ENCODE results near the gene PCDHA4. TPM values are rescaled to one million over a fixed set of nuclear protein-coding genes. Genes with fewer than 3 reads are reported as not detected.

The PCDHA4 gene
- total RNA-seq, result 1 to 10 TPM in 1 of 7 donors, under 1 TPM in 6; 0.13 to 1.2 (median 0.51) TPM
- polyA plus RNA-seq, result under 1 TPM in 1 of 3 donors, not detected in 2; 0.23 TPM
- long read RNA-seq, donor 1, full-length matches to known transcripts, result 1 of 1 reads
- long read RNA-seq, donor 1, partial matches to known transcripts, result 0 of 1 reads
- long read RNA-seq, donor 1, other reads (novel, unspliced or antisense), result 0 of 1 reads
- long read RNA-seq, donor 2, result 0 reads

DNA sequence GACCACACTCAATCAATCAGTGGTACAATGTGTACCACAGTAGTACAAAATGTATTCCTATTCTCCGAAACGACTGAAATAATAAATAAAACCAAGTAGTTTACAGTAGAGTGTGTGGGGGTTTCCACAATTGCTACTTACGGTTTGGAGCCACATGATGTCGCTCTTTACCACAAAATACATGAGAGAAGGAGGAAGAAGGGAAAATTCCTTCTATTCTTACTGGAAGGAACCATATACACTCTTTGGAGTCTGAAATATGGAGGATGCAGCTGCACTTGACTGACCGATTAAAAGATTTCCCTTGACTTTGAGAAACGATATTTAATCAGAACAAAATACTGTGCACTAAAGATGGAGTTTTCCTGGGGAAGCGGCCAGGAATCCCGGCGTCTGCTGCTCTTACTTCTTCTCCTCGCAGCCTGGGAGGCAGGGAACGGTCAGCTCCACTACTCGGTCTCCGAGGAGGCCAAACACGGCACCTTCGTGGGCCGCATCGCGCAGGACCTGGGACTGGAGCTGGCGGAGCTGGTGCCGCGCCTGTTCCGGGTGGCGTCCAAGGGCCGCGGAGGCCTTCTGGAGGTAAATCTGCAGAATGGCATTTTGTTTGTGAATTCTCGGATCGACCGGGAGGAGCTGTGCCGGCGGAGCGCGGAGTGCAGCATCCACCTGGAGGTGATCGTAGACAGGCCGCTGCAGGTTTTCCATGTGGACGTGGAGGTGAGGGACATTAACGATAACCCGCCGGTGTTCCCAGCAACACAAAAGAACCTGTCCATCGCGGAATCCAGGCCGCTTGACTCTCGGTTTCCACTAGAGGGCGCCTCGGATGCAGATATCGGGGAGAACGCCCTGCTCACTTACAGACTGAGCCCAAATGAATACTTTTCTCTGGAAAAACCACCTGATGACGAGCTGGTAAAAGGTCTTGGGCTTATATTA lies at the start of gene PCDHA4:
Gene PCDHA4, plus strand, starts transcription at position 235 of the 942 bp plus-strand sequence.
- Histone ChIP-seq H3K9me3 (peaks cover 0 to 95% (median 68%) of the 10 kb centered on the region in 8 donors), H3K27me3 (replicated peaks in 1 of 7) (peaks cover 0 to 50% (median 0%) of the 10 kb centered on the region in 7 donors), H3K27ac (no peak within 1 kb of the TSS), H3K4me1 (no peaks in the 10 kb centered on the region), H3K4me3 (peak within 1 kb of the TSS in 5 of 8 donors; percentile 11 to 48 (median 25)), H3K36me3 (no peaks in the 10 kb centered on the region)
- DNase-seq, result no peak
- no peak for TF ChIP-seq POLR2A (IDR thresholded peaks at IDR 0.05)
- TF ChIP-seq, protein P1, sequence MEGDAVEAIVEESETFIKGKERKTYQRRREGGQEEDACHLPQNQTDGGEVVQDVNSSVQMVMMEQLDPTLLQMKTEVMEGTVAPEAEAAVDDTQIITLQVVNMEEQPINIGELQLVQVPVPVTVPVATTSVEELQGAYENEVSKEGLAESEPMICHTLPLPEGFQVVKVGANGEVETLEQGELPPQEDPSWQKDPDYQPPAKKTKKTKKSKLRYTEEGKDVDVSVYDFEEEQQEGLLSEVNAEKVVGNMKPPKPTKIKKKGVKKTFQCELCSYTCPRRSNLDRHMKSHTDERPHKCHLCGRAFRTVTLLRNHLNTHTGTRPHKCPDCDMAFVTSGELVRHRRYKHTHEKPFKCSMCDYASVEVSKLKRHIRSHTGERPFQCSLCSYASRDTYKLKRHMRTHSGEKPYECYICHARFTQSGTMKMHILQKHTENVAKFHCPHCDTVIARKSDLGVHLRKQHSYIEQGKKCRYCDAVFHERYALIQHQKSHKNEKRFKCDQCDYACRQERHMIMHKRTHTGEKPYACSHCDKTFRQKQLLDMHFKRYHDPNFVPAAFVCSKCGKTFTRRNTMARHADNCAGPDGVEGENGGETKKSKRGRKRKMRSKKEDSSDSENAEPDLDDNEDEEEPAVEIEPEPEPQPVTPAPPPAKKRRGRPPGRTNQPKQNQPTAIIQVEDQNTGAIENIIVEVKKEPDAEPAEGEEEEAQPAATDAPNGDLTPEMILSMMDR (IDR thresholded peaks at IDR 0.05 in 8 of 11, conservative IDR thresholded peaks at IDR 0.05 in 3 of 11), result peak in 3 of 11 experiments; percentile 8 to 13 (median 10)
- intact Hi-C loops (cut with DNase I; ENCODE audit: low total_unique reads), result no loop called here
- WGBS, 5 donors, result 19 to 26% (median 23%) methylated on average over 26 to 38 of the region's 47 CpGs

DNA sequence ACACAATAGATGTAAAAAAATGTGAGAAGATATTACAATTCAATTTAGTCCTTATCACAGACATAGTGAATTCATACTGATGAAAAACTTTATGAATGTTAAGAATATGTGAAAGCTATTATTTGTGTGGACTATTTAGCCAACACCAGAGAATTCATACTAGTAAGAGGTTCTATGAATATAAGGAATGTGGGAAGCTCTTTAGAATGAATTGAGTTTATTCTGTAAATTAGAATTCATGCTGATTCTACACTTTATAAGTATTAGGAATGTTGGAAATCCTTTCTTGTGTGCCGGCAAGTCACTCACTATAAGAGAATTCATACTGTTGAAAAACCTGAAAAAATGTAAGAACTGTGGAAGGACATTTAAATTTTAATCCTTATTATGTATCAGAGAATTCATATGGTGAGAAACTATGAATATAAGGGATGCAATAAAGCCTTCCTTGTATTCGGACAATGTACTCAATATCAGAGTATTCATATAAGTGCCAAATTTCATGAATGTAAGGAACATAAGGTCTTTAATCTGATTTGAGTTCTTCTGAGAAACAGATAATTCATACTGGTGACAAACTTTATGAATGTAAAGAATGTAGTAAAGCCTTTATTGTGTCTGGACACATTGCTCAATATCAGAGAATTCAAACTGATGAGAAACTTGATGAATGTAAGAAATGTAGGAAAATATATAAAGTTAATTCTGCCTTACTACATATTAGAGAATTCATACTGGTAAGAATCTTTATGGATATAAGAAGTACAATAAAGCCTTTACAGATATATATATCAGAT lies 42.5 kb upstream of the PCDHA4 start:
- DNase-seq, result no peak
- intact Hi-C loops (cut with DNase I; ENCODE audit: low total_unique reads), result no loop called here
- Histone ChIP-seq H3K4me3 (no peak overlapping the region), H3K27ac (no peak overlapping the region), H3K27me3 (replicated peaks in 1 of 7) (no peaks in the 10 kb centered on the region), H3K36me3 (no peaks in the 10 kb centered on the region), H3K4me1 (no peaks in the 10 kb centered on the region), H3K9me3 (peaks cover 58 to 100% (median 99%) of the 10 kb centered on the region in 8 donors)
- TF ChIP-seq POLR2AphosphoS5 (IDR thresholded peaks at IDR 0.05), result no peak
- TF ChIP-seq, protein P1 (IDR thresholded peaks at IDR 0.05 in 8 of 11, conservative IDR thresholded peaks at IDR 0.05 in 3 of 11), result no peak
- TF ChIP-seq POLR2A (IDR thresholded peaks at IDR 0.05), result no peak
- 82 to 94% (median 91%) methylated on average over 2 of the region's 2 CpGs for WGBS, 5 donors

DNA sequence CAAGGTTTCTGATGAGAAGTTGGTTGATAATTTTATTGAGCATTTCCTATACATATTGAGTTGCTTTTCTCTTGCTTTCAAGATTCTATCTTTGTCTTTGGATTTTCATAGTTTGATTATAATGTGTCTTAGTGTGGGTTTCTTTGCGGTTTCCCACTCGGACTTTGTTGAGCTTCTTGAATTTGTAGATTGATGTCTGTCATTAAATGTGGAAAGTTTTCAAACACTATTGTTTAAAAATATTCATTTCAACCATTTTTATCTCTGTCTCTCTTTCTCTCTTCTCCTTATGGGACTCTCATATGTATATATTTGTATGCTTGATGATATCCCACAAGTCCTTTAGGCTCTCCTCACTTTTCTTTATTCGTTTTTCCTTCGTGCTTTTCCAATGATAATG lies 39.4 kb upstream of the PCDHA4 start:
- Histone ChIP-seq H3K9me3 (peaks cover 54 to 100% (median 100%) of the 10 kb centered on the region in 8 donors), H3K27me3 (replicated peaks in 1 of 7) (no peaks in the 10 kb centered on the region), H3K27ac (no peak overlapping the region), H3K4me1 (no peaks in the 10 kb centered on the region), H3K4me3 (no peak overlapping the region), H3K36me3 (no peaks in the 10 kb centered on the region)
- DNase-seq, result no peak
- WGBS, 5 donors, result 83 to 90% (median 87%) methylated on average over 4 of the region's 4 CpGs
- intact Hi-C loops (cut with DNase I; ENCODE audit: low total_unique reads), result no loop called here
- TF ChIP-seq, protein P1 (IDR thresholded peaks at IDR 0.05 in 8 of 11, conservative IDR thresholded peaks at IDR 0.05 in 3 of 11), result no peak
- no peak for TF ChIP-seq POLR2AphosphoS5 (IDR thresholded peaks at IDR 0.05)
- TF ChIP-seq POLR2A (IDR thresholded peaks at IDR 0.05), result no peak

Data from spleen (tissue), 13 donors.